MCF 10A (cell line): ENCODE data around the gene AIDA. TPM values are rescaled to one million over a fixed set of nuclear protein-coding genes. Genes with fewer than 3 reads are reported as not detected.
"Not testable (repeated sequence)": the region's sequence is repeated elsewhere in the genome, so short reads cannot be mapped to it uniquely, and the experiment has no call there.

ENCODE experiments used
- BruUV-seq: library from RNA; stranded (reverse); fragments of 400-500 nt; replicated peaks from 2 replicates; lab custom pipeline; 2021; lab: Mats Ljungman, UMichigan
- CTCF ChIA-PET: fragments of 300-600 bp; sonication (Branson Sonifier 250); formaldehyde crosslinking; extraction: SDS; loops from one replicate; lab custom pipeline; 2021; ENCODE audit warnings: antibody characterized with exemption, inconsistent platforms; lab: Yijun Ruan, JAX
- POLR2A ChIA-PET: fragments of 300-600, 350-650 bp; sonication (Branson Sonifier 250); formaldehyde crosslinking; extraction: SDS; loops from one replicate; lab custom pipeline; 2020; ENCODE audit warnings: antibody characterized with exemption, inconsistent platforms; lab: Yijun Ruan, JAX
- DNase-seq: peaks from one replicate; pipeline ENCODE4 v3.0.0-alpha.2; 2018; ENCODE audit not compliant: unreplicated experiment
- H3K27ac Mint-ChIP-seq: one replicate; pipeline ENCODE4 v1.8.0; 2022; ENCODE audit warnings: mild to moderate bottlenecking, low read depth, mixed read lengths; ENCODE audit not compliant: unreplicated experiment
- H3K27me3 Mint-ChIP-seq: one replicate; pipeline ENCODE4 v1.8.0; 2022; ENCODE audit warnings: mixed read lengths; ENCODE audit not compliant: insufficient read depth, unreplicated experiment
- H3K36me3 Mint-ChIP-seq: one replicate; pipeline ENCODE4 v1.8.0; 2022; ENCODE audit warnings: mild to moderate bottlenecking, moderate library complexity, mixed read lengths; ENCODE audit not compliant: insufficient read depth, unreplicated experiment
- H3K4me1 Mint-ChIP-seq: one replicate; pipeline ENCODE4 v1.8.0; 2022; ENCODE audit warnings: mixed read lengths; ENCODE audit not compliant: insufficient read depth, unreplicated experiment
- H3K4me3 Mint-ChIP-seq: one replicate; pipeline ENCODE4 v1.8.0; 2022; ENCODE audit warnings: mild to moderate bottlenecking, moderate library complexity, mixed read lengths; ENCODE audit not compliant: unreplicated experiment
- H3K9me3 Mint-ChIP-seq: one replicate; pipeline ENCODE4 v1.8.0; 2022; ENCODE audit warnings: mixed read lengths; ENCODE audit not compliant: unreplicated experiment
- CTCF ChIP-seq: fragments of 200-600 bp; IDR thresholded peaks from one replicate; pipeline ENCODE4 v1.8.0; 2022; ENCODE audit warnings: antibody characterized with exemption, mild to moderate bottlenecking; ENCODE audit not compliant: unreplicated experiment
- intact Hi-C: fragments of 100-400 bp; cut with micrococcal nuclease; formaldehyde crosslinking; loops from 2 replicates; pipeline ENCODE4 v1.14.1; 2022
- total RNA-seq: library from RNA; stranded (reverse); gene quantifications from 2 replicates; pipeline ENCODE4 v1.2.3, GENCODE V29; 2022

AIDA gene
- total RNA-seq, 1 experiment from 2014 or later: 133 TPM

- CTCF ChIA-PET: interaction anchor here (0.9 to 3.7 kb wide), 10 partner anchors 10 to 384 kb away, joined by 3 to 41 read pairs (median 10); no protein-coding TSS in a partner anchor
- Mint-ChIP-seq H3K4me1 (peaks cover 14% of the 10 kb centered on the region), H3K36me3 (no peaks in the 10 kb centered on the region), H3K4me3 (no peak overlapping the region), H3K27me3 (no peaks in the 10 kb centered on the region), H3K27ac (no peak overlapping the region), H3K9me3 (no peaks in the 10 kb centered on the region)
- no peak for TF ChIP-seq CTCF
- DNase-seq: peak; percentile 34
- intact Hi-C loops: no loop called here
- POLR2A ChIA-PET: interaction anchor here (0.5 to 2.7 kb wide), 5 partner anchors 11 to 114 kb away, joined by 3 to 10 read pairs (median 3); no protein-coding TSS in a partner anchor
- BruUV-seq: no TSS peak
Measured at GRCh38 chr1:222749927-222750326, 37.6 kb upstream of the AIDA start.

- intact Hi-C loops, H3K27me3 Mint-ChIP-seq, H3K36me3 Mint-ChIP-seq, DNase-seq, H3K4me1 Mint-ChIP-seq, H3K27ac Mint-ChIP-seq, BruUV-seq, H3K4me3 Mint-ChIP-seq, H3K9me3 Mint-ChIP-seq: not testable (repeated sequence)
- ChIA-PET POLR2A (interaction anchor here (0.5 to 3.6 kb wide), 4 partner anchors 10 to 98 kb away, joined by 3 to 17 read pairs (median 3); no protein-coding TSS in a partner anchor), CTCF (interaction anchor here (0.8 to 5.0 kb wide), 9 partner anchors 9 to 381 kb away, joined by 3 to 86 read pairs (median 6); no protein-coding TSS in a partner anchor)
Measured at GRCh38 chr1:222741630-222742457, 29.6 kb upstream of the AIDA start.

GRCh38 chr1:222739929-222740328 is 27.6 kb upstream of the AIDA start:
- CTCF ChIA-PET: interaction anchor here (0.6 to 5.0 kb wide), 23 partner anchors 8 to 1718 kb away, joined by 3 to 86 read pairs (median 8); no protein-coding TSS in a partner anchor
- no peak for DNase-seq

GRCh38 chr1:222739465-222739864 is 27.2 kb upstream of the AIDA start:
- Mint-ChIP-seq H3K36me3 (peaks cover 12% of the 10 kb centered on the region), H3K9me3 (no peaks in the 10 kb centered on the region), H3K27me3 (no peaks in the 10 kb centered on the region), H3K4me1 (no peaks in the 10 kb centered on the region), H3K4me3 (no peak overlapping the region), H3K27ac (no peak overlapping the region)
- DNase-seq: no peak
- intact Hi-C loops: no loop called here
- CTCF ChIA-PET: interaction anchor here (0.6 to 5.0 kb wide), 43 partner anchors 9 to 960 kb away, joined by 3 to 86 read pairs (median 6); no protein-coding TSS in a partner anchor
- BruUV-seq: no TSS peak
- POLR2A ChIA-PET: interaction anchor here (0.9 to 1.6 kb wide), 7 partner anchors 9 to 350 kb away, joined by 3 to 10 read pairs (median 5); no protein-coding TSS in a partner anchor
- no peak for TF ChIP-seq CTCF

More at GRCh38 chr1:222739929-222740328, 27.6 kb upstream of the AIDA start:
- no peaks in the 10 kb centered on the region for H3K4me1 Mint-ChIP-seq
- no peaks in the 10 kb centered on the region for H3K27me3 Mint-ChIP-seq
- no peaks in the 10 kb centered on the region for H3K9me3 Mint-ChIP-seq
- peaks cover 7% of the 10 kb centered on the region for H3K36me3 Mint-ChIP-seq
- H3K4me3 Mint-ChIP-seq: no peak overlapping the region
- POLR2A ChIA-PET: interaction anchor here (1.0 to 3.6 kb wide), 3 partner anchors 11 to 15 kb away, joined by 8 to 17 read pairs (median 10); no protein-coding TSS in a partner anchor
- no peak overlapping the region for H3K27ac Mint-ChIP-seq
- intact Hi-C loops: no loop called here
- no TSS peak for BruUV-seq
- TF ChIP-seq CTCF: no peak
